SHP77 treated with DMSO at 0.1 percent for 48 hours (cell line): ENCODE results near the gene MBNL1.
"Not testable (repeated sequence)": the region's sequence is repeated elsewhere in the genome, so short reads cannot be mapped to it uniquely, and the experiment has no call there.

Source experiments
- DNase-seq: peaks from one replicate; lab custom pipeline; 2025; lab: John Stamatoyannopoulos, UW

The MBNL1 gene

DNA sequence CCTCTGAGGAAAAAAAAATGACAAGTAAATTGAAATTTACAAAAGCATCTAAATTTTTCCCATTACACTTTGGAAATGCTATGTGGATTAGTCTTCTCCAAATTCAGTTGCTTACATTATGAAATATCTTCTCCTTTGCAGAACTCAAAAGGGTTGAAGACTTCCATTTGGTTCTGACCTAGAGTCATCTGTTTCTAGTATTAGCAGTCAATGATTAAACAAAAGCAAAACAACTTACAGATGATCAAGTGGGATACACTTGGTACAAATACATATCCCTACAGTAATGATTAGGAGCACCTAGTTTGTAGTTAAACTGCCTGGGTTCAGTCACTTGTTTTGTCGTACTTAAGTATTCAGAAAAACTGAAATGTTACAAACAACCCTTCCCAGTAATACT lies 136.2 kb downstream of the MBNL1 start:
- no peak for DNase-seq

DNA sequence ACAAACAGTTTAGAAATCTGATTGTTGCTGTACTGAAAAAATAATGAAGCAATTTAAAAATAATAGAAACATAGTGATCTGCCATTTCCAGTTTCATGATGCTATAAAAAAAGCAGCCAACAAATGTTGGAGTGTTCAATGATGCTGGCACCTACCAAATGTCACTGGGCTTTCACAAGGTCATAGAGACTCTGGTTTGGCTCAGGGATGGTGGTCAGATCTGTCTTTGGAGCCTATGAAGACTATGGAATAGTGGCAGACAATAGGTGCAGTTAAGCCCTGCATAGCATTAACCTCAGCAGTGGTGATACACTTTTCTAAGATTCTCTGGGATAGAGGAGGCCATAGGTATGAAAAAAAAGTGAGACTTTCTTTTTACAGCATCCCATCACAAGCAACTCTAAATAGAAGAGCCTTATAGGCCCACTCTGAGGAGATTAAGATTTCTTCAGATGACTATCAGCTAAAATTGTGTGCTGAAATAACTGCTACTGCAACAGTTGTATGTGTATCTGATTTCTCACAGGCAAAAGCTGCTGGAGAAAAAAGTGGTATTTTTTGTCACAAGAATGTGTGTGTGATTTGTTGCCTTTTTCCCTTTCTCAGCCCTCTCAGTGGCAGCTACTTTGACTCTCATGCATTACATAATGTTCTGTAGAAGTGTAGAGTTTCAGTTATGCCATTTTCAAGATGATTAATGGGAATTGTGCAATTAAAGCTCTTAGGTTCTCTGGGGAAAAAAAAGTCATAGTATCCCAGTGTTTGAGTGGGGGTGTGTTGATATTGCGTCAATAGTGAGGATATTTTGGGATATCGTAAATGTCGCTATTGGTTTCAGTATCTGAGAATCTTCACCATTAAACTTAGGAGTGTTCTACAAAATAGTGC lies 137.4 kb downstream of the MBNL1 start:
- DNase-seq, result peak; percentile 65

DNA sequence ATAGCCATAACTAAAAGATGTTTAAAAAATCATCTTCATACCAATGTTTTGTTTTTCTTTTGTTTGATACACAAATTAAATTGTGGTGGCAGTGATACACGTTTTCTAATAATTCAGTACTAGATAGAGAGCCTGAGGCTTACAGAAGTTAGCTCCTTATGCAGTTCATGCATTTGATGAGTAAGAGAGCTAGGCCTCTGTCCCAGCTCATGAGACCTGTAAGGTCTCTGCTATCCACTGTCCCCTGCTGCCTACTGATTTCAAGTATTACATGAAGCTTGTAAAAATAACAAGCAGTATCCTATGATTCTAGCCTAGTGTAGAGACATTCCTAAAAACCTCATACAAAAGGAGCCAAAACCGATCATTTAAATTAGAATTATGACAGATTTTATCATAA lies 144.5 kb downstream of the MBNL1 start:
- no peak for DNase-seq

DNA sequence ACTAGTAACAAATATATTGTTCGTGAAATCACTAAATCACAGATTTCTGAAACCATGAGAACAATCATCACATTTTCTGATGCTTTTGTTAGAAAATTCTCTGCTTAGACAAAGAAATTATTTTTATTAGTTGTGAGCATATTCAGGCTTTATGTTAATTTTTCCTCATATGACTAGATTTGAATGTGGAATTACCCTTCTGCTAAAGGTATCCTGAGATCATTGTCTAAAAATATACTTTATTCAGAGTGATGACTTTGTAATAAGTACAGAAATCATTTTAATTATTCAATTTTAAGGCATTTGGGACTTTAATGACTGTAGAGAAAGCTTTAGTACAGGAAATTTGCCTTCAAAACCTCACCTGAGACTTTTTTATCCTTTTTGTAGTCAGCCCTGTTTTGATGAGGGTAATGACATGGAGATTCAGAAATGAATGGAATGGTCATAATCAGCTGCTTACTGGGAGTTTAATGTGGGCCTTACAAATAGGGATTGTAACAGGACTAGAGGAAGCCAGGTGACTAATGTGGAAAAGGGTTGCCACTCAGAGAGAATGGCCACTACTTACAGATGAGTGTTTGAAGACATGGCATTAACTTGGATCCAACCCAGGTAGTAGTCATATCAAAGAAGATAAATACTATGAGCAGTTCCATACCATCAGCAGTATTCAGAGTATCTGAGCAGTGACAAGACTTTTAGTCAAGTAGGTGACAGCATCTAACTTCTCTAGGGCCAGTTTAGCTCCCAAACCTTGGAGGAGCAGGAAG lies 148.3 kb downstream of the MBNL1 start:
- DNase-seq, result no peak

DNA sequence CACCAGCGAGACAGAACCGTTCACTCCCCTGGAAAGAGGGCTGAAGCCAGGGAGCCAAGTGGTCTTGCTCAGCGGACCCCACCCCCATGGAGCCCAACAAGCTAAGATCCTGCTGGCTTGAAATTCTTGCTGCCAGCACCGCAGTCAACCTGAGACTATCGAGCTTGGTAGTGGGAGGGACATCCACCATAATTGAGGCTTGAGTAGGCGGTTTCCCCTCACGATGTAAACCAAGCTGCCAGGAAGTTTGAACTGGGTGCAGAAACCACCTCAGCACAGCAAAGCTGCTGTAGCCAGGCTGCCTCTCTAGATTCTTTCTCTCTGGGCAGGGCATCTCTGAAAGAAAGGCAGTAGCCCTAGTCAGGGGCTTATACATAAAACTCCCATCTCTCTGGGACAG lies 151.0 kb downstream of the MBNL1 start:
- DNase-seq, result no peak

DNA sequence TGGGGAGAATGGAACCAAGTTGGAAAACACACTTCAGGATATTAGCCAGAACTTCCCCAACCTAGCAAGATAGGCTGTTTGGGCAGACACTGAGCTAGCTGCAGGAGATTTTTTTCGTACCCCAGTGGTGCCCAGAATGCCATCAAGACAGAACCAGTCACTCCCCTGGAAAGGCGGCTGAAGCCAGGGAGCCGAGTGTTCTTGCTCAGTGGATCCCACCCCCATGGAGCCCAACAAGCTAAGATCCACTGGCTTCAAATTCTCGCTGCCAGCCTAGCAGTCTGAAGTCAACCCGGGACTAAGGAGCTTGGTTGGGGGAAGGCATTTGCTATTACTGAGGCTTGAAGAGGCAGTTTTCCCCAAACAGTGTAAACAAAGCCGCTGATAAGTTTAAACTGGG lies 152.4 kb downstream of the MBNL1 start:
- DNase-seq, result no peak

DNA sequence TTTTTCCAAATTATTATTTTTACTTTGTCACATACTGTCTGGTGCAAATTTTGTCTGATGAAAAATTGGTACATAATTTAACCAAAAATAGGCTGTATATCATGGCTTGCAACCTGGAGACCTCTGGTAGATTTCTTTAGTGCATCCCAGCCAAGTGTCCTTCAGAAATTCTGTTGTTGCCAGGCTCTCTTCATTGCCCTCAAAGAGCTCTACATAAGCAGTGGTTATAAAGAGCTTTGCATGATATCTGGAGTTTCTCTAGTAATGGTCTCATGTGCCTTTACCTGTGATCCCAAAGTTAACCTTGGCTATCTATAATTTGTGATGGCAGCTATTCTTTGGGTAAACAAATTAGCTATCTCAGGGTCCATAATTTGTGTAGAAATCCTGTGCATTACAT lies 157.7 kb downstream of the MBNL1 start:
- no peak for DNase-seq

DNA sequence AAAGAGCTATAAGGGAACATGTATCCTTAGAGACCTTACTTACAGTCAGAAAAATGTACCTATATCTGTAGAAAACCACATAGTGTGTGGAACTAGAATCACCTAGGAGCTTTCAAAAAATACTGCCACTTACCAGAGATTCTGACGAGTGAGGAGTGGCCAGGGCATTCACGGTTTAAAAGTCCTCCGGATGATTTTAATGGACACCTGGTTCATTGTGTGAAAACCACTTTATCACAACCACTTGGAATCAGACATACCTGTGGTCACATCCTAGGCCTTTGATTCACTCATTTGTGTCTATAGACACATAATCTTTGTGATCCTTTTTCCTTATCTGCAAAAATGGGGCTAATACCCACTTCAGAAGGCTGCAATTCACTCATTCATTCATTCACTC lies 159.8 kb downstream of the MBNL1 start:
- no peak for DNase-seq

DNA sequence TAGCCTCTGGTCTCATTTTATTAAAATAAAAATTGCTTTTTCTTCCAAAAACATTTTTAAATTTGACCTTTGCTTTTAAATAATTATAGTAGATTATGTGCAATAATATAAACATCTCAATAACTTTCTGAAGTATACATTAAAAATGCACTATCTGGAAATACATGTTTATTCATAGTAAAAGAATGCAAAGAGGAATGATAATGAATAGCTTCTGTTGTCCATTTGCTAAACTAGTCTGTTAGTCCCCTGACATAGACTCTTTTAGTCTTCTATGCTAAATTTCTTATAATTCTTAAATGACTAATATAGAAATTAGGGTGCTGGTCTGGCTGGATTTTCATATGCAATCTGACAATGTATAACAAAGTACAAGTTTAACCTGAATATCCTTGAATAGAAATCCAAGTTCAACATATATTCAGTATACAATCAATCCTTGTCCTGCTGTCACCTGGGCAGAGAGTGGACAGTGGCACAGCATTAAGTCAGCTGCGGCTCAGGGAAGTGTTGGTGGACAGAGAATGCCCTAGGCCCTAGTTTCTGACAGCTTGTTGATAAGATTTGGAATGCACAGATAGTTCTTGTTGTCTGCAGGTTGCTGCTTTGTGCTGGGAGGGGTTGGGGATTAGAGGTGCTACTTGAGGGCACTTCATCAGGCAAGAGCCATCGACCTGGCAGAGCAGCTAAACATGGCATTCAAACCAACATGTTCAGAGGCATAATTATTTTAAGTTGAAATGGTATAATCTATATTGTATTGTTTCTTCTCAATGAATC lies 161.7 kb downstream of the MBNL1 start:
- DNase-seq, result no peak

DNA sequence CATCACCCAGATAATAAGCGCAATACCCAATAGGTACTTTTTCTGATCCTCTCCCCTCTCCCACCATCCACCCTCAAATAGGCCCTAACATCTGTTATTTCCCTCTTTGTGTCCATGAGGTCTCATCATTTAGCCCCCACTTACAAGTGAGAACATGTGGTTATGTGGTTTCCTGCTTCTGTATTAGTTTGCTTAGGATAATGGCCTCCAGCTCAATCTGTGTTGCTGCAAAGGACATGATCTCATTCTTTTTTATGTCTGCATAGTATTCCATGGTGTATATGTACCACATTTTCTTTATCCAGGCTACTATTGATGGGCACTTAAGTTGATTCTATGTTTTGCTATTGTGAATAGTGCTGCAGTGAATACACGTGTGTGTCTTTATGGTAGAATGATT lies 165.4 kb downstream of the MBNL1 start:
- DNase-seq, result no peak

DNA sequence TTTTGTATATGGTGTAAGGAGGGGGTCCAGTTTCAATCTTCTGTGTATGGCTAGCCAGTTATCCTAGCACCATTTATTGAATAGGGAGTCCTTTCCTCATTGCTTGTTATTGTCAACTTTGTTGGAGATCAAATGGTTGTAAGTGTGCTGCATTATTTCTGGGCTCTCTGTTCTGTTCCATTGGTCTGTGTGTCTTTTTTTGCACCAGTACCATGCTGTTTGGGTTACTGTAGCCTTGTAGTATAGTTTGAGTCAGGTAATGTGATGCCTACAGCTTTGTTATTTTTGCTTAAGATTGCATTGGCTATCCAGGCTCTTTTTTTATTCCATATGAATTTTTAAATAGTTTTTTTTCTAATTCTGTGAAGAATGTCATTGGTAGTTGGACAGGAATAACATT lies 166.5 kb downstream of the MBNL1 start:
- not testable (repeated sequence) for DNase-seq

DNA sequence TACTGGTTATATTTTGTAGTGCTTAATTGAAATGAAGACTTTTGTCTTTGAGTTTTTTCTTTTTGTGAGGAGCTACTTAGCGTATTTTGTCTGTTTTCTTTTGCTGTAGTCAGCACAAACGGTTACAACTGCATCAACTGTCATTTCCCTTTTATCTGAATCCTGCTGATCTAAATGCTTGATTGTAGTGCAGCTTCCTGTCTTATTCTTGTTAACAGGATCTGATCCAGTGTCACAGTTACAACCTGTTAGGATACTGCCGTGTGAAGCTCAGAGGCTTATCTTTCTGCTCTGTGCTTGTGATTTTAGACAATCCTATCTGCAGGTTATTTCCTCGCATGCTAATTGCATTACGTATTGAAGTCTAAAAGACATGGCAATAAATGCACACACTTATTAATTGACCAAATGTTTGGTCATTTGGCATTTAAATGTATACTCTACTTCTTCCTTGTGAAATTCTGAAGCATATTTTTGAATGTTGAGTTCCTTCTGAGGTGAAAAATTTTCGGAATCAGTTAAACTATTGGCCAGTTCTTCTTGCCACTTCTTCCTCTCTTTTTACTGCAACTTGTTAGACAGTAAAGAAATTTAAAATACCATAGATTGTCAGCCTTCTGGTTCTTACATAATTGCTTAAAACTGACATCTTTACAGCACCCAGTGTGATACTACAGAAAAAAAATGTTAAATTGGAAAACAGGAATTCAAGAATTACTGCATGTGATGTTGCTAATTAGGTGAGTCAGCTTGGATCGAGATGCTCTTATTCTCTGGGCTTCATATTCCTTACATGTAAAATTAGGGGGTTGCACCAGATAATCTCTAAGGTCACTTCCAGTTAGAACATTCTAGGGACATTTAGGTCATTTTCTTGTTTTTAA lies 168.2 kb downstream of the MBNL1 start:
- no peak for DNase-seq

DNA sequence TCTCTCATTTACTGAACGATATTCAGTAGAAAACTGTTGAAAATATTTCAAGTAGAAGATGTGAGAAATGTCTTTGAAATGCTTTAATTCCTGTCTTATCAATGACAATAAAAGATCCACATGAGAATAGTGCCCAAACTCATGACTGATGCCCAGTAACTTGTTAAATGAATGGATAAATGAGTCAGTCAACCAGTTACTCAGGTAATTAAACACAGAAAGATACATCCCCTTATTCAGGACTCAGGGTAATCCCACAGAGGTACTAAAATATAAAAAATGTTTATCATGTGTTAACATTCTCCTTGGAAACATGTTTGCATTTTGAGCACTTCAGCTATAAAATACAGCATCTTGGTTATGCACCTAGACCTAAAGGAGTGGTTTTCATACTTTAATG lies 169.5 kb downstream of the MBNL1 start:
- DNase-seq, result no peak

DNA sequence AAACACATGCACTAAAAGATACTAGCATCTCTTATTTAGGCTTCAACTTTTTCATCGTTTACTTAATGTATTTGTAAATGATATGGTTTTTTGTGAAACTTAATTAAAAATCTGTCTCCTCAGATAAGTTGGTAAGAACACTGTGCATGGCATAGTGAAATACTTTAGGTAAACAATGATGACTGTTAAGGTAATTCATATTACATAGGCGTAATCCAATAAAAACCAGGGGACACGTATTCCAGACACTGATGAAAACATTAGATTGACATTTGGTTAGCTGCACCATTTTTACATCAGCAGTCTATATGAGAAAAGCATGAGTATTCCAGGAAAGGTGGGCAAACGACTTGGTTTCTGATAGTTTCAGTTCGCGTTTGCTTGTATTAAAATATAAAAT lies 170.0 kb downstream of the MBNL1 start:
- no peak for DNase-seq

DNA sequence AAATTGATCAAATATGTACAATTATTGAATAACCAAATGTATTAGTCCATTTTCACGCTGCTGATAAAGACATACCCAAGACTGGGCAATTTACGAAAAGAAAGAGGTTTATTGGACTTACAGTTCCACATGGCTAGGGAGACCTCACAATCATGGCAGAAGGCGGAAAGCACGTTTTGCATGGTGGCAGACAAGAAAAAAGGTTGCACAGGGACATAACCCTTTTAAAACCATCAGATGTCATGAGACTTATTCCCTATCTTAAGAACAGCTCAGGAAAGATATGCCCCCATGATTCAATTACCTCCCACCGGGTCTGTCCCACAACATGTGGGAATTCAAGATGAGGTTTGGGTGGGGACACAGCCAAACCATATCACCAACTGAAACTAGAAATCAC lies 171.5 kb downstream of the MBNL1 start:
- not testable (repeated sequence) for DNase-seq

DNA sequence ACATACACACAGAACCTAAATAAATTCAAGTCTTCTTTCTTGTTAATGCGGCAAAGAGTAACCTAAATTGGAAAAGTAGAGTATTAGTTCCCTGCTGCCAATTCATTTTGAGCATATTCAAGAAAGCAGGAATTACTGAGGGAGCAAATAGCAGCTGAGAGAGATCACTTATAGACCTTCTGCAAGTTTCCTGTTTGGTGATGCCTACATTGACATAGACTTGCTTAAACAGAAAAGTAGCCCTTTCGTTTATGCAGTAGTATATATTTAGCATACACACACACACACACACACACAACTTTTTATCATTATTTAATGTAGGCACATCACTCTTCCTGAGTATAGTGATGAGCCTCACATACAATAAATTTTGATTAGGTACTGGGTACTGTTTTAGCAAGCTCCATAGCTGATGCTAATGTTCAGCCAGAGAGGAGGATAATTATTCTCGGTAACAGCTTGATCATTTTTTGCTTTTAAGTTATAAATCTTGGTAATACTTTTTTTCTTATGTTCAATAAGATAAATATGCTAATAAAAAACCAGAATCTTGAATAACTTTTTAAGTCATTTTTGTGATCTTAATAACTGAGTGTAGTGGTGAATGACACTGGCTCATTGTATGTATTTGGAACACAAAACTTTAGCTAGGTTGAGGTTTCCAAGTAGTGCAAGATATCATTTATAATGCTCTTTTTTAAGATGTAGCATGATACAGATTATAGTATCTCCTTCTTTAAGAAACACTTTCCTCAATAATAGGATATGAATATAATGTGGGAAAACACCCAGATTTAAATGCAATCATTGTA lies 174.7 kb downstream of the MBNL1 start:
- no peak for DNase-seq

DNA sequence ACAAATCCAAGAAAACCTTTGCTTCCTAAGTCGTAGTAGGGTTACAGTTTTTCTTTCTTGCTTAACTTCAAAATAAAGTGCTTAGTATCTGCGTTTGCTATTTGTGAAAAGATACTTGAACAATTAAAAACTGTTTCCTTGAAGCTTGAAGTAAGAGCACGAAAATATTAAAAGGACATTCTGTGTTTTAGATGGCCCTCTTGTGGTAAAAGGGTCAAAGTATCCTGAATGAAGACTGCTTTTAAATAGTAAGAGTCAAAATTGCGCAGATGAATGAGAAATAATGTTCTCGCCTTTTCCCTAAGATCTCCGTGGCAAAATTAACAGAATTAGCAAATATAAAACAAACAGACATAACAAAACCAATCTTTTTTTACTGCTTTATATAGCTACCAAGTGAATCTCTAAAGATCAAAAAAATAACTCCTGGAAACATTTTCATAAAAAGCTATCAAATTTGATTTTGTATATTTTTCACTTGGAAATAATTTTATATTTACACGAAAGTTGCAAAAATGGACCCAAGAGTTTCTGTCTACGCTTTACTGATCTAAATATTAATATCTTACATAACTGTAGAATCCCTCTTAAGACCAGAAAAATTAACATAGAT lies 175.4 kb downstream of the MBNL1 start:
- DNase-seq, result peak; percentile 18

DNA sequence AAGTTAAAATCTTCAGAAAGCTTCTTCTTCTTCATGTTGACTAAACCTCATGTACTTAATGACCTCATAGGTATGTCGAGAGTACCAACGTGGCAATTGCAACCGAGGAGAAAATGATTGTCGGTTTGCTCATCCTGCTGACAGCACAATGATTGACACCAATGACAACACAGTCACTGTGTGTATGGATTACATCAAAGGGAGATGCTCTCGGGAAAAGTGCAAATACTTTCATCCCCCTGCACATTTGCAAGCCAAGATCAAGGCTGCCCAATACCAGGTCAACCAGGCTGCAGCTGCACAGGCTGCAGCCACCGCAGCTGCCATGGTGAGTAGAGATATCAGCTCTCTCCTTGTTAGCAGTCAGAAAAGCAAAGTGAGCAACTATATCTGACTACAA lies 176.5 kb downstream of the MBNL1 start:
- DNase-seq, result no peak

DNA sequence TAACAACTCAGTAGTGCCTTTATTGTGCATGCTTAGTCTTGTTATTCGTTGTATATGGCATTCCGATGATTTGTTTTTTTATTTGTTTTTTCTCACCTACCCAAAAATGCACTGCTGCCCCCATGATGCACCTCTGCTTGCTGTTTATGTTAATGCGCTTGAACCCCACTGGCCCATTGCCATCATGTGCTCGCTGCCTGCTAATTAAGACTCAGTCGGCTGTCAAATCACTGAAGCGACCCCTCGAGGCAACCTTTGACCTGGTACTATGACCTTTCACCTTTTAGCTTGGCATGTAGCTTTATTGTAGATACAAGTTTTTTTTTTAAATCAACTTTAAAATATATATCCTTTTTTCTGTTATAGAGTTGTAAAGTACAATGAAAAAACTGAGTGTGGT lies 177.8 kb downstream of the MBNL1 start:
- no peak for DNase-seq

DNA sequence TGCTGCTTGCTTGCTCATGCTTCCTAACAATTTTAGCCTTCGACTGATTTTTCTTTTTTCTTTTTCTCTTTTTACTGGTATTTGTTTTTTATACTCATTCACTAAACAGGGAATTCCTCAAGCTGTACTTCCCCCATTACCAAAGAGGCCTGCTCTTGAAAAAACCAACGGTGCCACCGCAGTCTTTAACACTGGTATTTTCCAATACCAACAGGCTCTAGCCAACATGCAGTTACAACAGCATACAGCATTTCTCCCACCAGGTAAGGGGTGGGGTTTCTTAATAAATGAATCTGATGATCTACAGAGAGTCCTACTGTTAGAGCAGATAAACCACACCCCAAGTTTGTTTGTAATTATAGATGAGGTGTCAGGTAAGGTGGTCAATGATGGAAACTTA lies 178.8 kb downstream of the MBNL1 start:
- no peak for DNase-seq
